Vagina (tissue), 2 donors: ENCODE data around the gene ZNF577. TPM values are rescaled to one million over a fixed set of nuclear protein-coding genes. Genes with fewer than 3 reads are reported as not detected.

ENCODE experiments used
- DNase-seq, 2 donors: peaks; one replicate each; pipeline ENCODE4 v3.0.0-alpha.2; 2017; ENCODE audit errors: extremely low spot score in 2 of 2
- H3K27ac ChIP-seq: fragments of 200-600 bp; sonication (generic); one replicate; pipeline ENCODE4 v1.5.1; 2019
- H3K27me3 ChIP-seq: fragments of 200-600 bp; sonication (generic); one replicate; pipeline ENCODE4 v1.5.1; 2019
- H3K36me3 ChIP-seq, 2 donors: fragments of 200-600 bp; sonication (generic); one replicate each; pipeline ENCODE4 v1.5.1; 2017 to 2019
- H3K4me1 ChIP-seq: fragments of 200-600 bp; sonication (generic); one replicate; pipeline ENCODE4 v1.5.1; 2019
- H3K4me3 ChIP-seq, 2 donors: fragments of 200-600 bp; sonication (generic); 1 replicate in 1 of 2; 2 replicates in 1 of 2; pipeline ENCODE4 v1.5.1; 2016 to 2019
- H3K9me3 ChIP-seq: fragments of 200-600 bp; sonication (generic); one replicate; pipeline ENCODE4 v1.5.1; 2019
- CTCF ChIP-seq, 3 experiments: fragments of 450-650 bp in 2 of 3; fragments of 200-600 bp in 1 of 3; sonication (generic) in 1 of 3; IDR thresholded peaks; one replicate each; pipeline ENCODE4 v1.5.1; 2017 to 2019; ENCODE audit warnings: antibody characterized with exemption in 3 of 3, mild to moderate bottlenecking in 2 of 3, moderate library complexity in 2 of 3
- POLR2A ChIP-seq, 2 donors: fragments of 450-650 bp; IDR thresholded peaks; one replicate each; pipeline ENCODE4 v1.6.1; 2017; ENCODE audit warnings: antibody characterized with exemption in 2 of 2, mild to moderate bottlenecking in 2 of 2, moderate library complexity in 2 of 2
- POLR2AphosphoS5 ChIP-seq, 2 donors: sonication (generic); formaldehyde crosslinking; IDR thresholded peaks; one replicate each; pipeline ENCODE4 v1.9.0; 2017; ENCODE audit warnings: antibody characterized with exemption in 2 of 2, mild to moderate bottlenecking in 2 of 2, low read depth in 1 of 2; ENCODE audit not compliant: insufficient read depth in 1 of 2
- intact Hi-C: fragments of 100-400 bp; cut with DNase I; formaldehyde crosslinking; loops from one replicate; pipeline ENCODE4 v1.15.1; 2023
- total RNA-seq: library from RNA; depleted of rRNA; stranded (reverse); fragments of >200 nt; gene quantifications from one replicate; pipeline ENCODE4 v1.2.3, GENCODE V29; 2016

The ZNF577 gene
- total RNA-seq, 1 donor from 2014 or later, result 14.2 TPM

- Histone ChIP-seq H3K4me1 (no peaks in the 10 kb centered on the region), H3K9me3 (no peaks in the 10 kb centered on the region), H3K27ac (no peak overlapping the region), H3K27me3 (no peaks in the 10 kb centered on the region), H3K4me3 (no peak overlapping the region), H3K36me3 (no peaks in the 10 kb centered on the region)
- intact Hi-C loops, result no loop called here
- TF ChIP-seq CTCF (IDR thresholded peaks at IDR 0.05) (no peak), POLR2AphosphoS5 (IDR thresholded peaks at IDR 0.05; ENCODE audit: insufficient read depth in 1 of 2, low read depth in 1 of 2) (no peak), POLR2A (IDR thresholded peaks at IDR 0.05) (no peak)
- DNase-seq, result no peak
Measured at GRCh38 chr19:51821921-51822320, 65.8 kb downstream of the ZNF577 start.

DNA sequence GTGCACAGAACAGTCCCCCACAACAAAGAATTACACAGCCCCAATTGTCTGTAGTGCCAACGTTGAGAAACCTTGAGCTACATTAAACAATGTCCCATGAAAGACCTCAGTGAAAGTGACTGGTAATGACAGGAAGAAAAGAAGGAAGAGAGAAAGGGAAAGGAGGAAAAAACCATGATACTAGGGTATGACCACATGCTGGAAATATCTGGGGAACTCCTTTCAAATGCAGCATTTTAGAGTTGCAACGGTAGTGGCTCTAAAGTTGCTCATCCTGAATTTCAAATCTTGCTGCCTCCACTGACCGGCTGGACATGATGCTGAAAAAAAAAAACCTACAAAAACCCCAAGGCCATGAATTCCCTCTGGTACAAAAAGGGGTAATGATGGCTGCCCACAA, 66.3 kb downstream of the ZNF577 start:
- H3K4me1 ChIP-seq, result no peaks in the 10 kb centered on the region
- DNase-seq, result no peak
- no peaks in the 10 kb centered on the region for H3K36me3 ChIP-seq
- H3K4me3 ChIP-seq, result no peak overlapping the region
- H3K27me3 ChIP-seq, result no peaks in the 10 kb centered on the region
- no peaks in the 10 kb centered on the region for H3K9me3 ChIP-seq
- intact Hi-C loops, result no loop called here
- no peak overlapping the region for H3K27ac ChIP-seq
- no peak for TF ChIP-seq POLR2A (IDR thresholded peaks at IDR 0.05)
- no peak for TF ChIP-seq POLR2AphosphoS5 (IDR thresholded peaks at IDR 0.05; ENCODE audit: insufficient read depth in 1 of 2, low read depth in 1 of 2)
- no peak for TF ChIP-seq CTCF (IDR thresholded peaks at IDR 0.05)

Other genes with a start within 250 kb of the ZNF577 start
- not detected for gene SIGLEC14, start 241.1 kb downstream of the ZNF577 start, total RNA-seq
- 53.0 TPM for gene SPACA6, start 194.6 kb downstream of the ZNF577 start, total RNA-seq
- 2.9 TPM for gene HAS1, start 164.0 kb downstream of the ZNF577 start, total RNA-seq
- 12.8 TPM for gene FPR1, start 136.1 kb downstream of the ZNF577 start, total RNA-seq
- not detected for gene FPR2, start 126.8 kb downstream of the ZNF577 start, total RNA-seq
- gene FPR3, start 92.8 kb downstream of the ZNF577 start, total RNA-seq, result 4.2 TPM
- gene ZNF649, start 17.1 kb upstream of the ZNF577 start, total RNA-seq, result 13.5 TPM
- gene ZNF613, start 39.5 kb upstream of the ZNF577 start, total RNA-seq, result 4.2 TPM
- gene ZNF350, start 98.9 kb upstream of the ZNF577 start, total RNA-seq, result 8.6 TPM
- gene ZNF615, start 120.3 kb upstream of the ZNF577 start, total RNA-seq, result 6.4 TPM
- 5.9 TPM for gene ZNF614, start 140.4 kb upstream of the ZNF577 start, total RNA-seq
- gene ZNF432, start 160.9 kb upstream of the ZNF577 start, total RNA-seq, result 14.0 TPM
- gene ZNF841, start 207.8 kb upstream of the ZNF577 start, total RNA-seq, result 24.1 TPM